H9 (cell line): ENCODE results near the gene RARS2. TPM values are rescaled to one million over a fixed set of nuclear protein-coding genes. Genes with fewer than 3 reads are reported as not detected.

ENCODE experiments used
- DNase-seq: peaks from one replicate; pipeline ENCODE4 v3.0.0-alpha.2; 2017
- H2AFZ ChIP-seq: one replicate; pipeline ENCODE4 v1.6.1; 2013; ENCODE audit warnings: mild to moderate bottlenecking, low read length, control low read depth, moderate library complexity
- H2AK5ac ChIP-seq: 2 replicates; pipeline ENCODE4 v1.6.1; 2013; ENCODE audit warnings: low read length, control low read depth, mixed read lengths; ENCODE audit not compliant: insufficient read length
- H2BK120ac ChIP-seq: one replicate; pipeline ENCODE4 v1.6.1; 2013; ENCODE audit warnings: low read depth, mild to moderate bottlenecking, low read length, control low read depth, inconsistent platforms; ENCODE audit not compliant: poor library complexity, severe bottlenecking
- H2BK12ac ChIP-seq: 2 replicates; pipeline ENCODE4 v1.6.1; 2013; ENCODE audit warnings: low read length, control low read depth, mixed read lengths, low read depth; ENCODE audit not compliant: insufficient read length
- H2BK15ac ChIP-seq: 2 replicates; pipeline ENCODE4 v1.6.1; 2013; ENCODE audit warnings: low read depth, low read length, control low read depth
- H2BK20ac ChIP-seq: one replicate; pipeline ENCODE4 v1.6.1; 2013; ENCODE audit warnings: low read depth, mild to moderate bottlenecking, low read length, control low read depth, inconsistent platforms; ENCODE audit not compliant: poor library complexity, severe bottlenecking
- H2BK5ac ChIP-seq: 2 replicates; pipeline ENCODE4 v1.6.1; 2013; ENCODE audit warnings: low read length, control low read depth, mixed read lengths; ENCODE audit not compliant: insufficient read length
- H3K14ac ChIP-seq: 2 replicates; pipeline ENCODE4 v1.6.1; 2013; ENCODE audit warnings: low read length, control low read depth; ENCODE audit not compliant: insufficient read depth
- H3K18ac ChIP-seq: 2 replicates; pipeline ENCODE4 v1.6.1; 2013; ENCODE audit warnings: low read depth, mild to moderate bottlenecking, mixed read lengths, low read length, control low read depth; ENCODE audit not compliant: insufficient read length
- H3K23ac ChIP-seq: 2 replicates; pipeline ENCODE4 v1.6.1; 2013; ENCODE audit warnings: low read length, control low read depth, mixed read lengths, low read depth; ENCODE audit not compliant: insufficient read length
- H3K23me2 ChIP-seq: 2 replicates; pipeline ENCODE4 v1.6.1; 2013; ENCODE audit warnings: low read depth, mild to moderate bottlenecking, mixed read lengths, low read length, control low read depth; ENCODE audit not compliant: insufficient read length, poor library complexity, severe bottlenecking
- H3K27ac ChIP-seq: 2 replicates; pipeline ENCODE4 v1.5.1; 2013; ENCODE audit warnings: low read length, control low read depth, mixed read lengths, low read depth; ENCODE audit not compliant: insufficient read length
- H3K27me3 ChIP-seq: 2 replicates; pipeline ENCODE4 v1.6.1; 2013; ENCODE audit warnings: low read length, control low read depth, inconsistent platforms; ENCODE audit not compliant: insufficient read depth
- H3K4ac ChIP-seq: 2 replicates; pipeline ENCODE4 v1.6.1; 2013; ENCODE audit warnings: low read depth, mild to moderate bottlenecking, control low read depth, inconsistent platforms, low read length, moderate library complexity
- H3K4me1 ChIP-seq: 2 replicates; pipeline ENCODE4 v1.6.1; 2013; ENCODE audit warnings: low read length, control low read depth, inconsistent platforms; ENCODE audit not compliant: insufficient read depth
- H3K4me2 ChIP-seq: 2 replicates; pipeline ENCODE4 v1.6.1; 2013; ENCODE audit warnings: low read length, control low read depth, mixed read lengths; ENCODE audit not compliant: insufficient read length, insufficient read depth
- H3K56ac ChIP-seq: 2 replicates; pipeline ENCODE4 v1.6.1; 2013; ENCODE audit warnings: low read depth, mild to moderate bottlenecking, mixed read lengths, low read length, control low read depth; ENCODE audit not compliant: insufficient read length
- H3K79me1 ChIP-seq: 2 replicates; pipeline ENCODE4 v1.6.1; 2013; ENCODE audit warnings: low read depth, mild to moderate bottlenecking, moderate library complexity, low read length, control low read depth, inconsistent platforms; ENCODE audit not compliant: insufficient read depth, poor library complexity, severe bottlenecking
- H3K79me2 ChIP-seq: 2 replicates; pipeline ENCODE4 v1.6.1; 2013; ENCODE audit warnings: low read length, control low read depth, inconsistent platforms; ENCODE audit not compliant: insufficient read depth
- H3K9ac ChIP-seq: 2 replicates; pipeline ENCODE4 v1.6.1; 2013; ENCODE audit warnings: low read length, control low read depth, mixed read lengths; ENCODE audit not compliant: insufficient read length; ENCODE audit errors: extremely low read depth
- H3K9me3 ChIP-seq: one replicate; pipeline ENCODE4 v1.6.1; 2013; ENCODE audit warnings: low read depth, low read length, inconsistent platforms; ENCODE audit not compliant: control insufficient read depth
- H3T11ph ChIP-seq: one replicate; pipeline ENCODE4 v1.6.1; 2013; ENCODE audit warnings: mild to moderate bottlenecking, low read length, control low read depth, inconsistent platforms
- H4K20me1 ChIP-seq: one replicate; pipeline ENCODE4 v1.6.1; 2013; ENCODE audit not compliant: control insufficient read depth, insufficient read length, insufficient read depth
- H4K5ac ChIP-seq: 2 replicates; pipeline ENCODE4 v1.6.1; 2013; ENCODE audit warnings: low read depth, mild to moderate bottlenecking, mixed read lengths, low read length, control low read depth; ENCODE audit not compliant: insufficient read length
- H4K8ac ChIP-seq: replicated peaks from 2 replicates; pipeline ENCODE4 v1.6.1; 2013; ENCODE audit warnings: low read length, control low read depth, mixed read lengths, low read depth; ENCODE audit not compliant: insufficient read length
- H4K91ac ChIP-seq: 2 replicates; pipeline ENCODE4 v1.6.1; 2013; ENCODE audit warnings: low read depth, mild to moderate bottlenecking, moderate library complexity, mixed read lengths, low read length, control low read depth; ENCODE audit not compliant: insufficient read length
- H3K27ac Mint-ChIP-seq, 3 experiments: 2 replicates in 2 of 3; 3 replicates in 1 of 3; pipeline ENCODE4 v1.8.0; 2020 to 2021; ENCODE audit warnings: mixed read lengths in 3 of 3, mild to moderate bottlenecking in 1 of 3, moderate library complexity in 1 of 3
- H3K27me3 Mint-ChIP-seq: 2 replicates; pipeline ENCODE4 v1.8.0; 2021; ENCODE audit warnings: low read depth, mild to moderate bottlenecking, moderate library complexity, mixed read lengths
- H3K36me3 Mint-ChIP-seq, 3 experiments: 2 replicates in 2 of 3; 3 replicates in 1 of 3; pipeline ENCODE4 v1.8.0; 2020 to 2021; ENCODE audit warnings: low read depth in 3 of 3, mixed read lengths in 3 of 3; ENCODE audit not compliant: insufficient read depth in 1 of 3
- H3K4me1 Mint-ChIP-seq, 2 experiments: 2 replicates each; pipeline ENCODE4 v1.8.0; 2020; ENCODE audit warnings: mixed read lengths in 2 of 2
- H3K4me3 Mint-ChIP-seq, 2 experiments: 2 replicates in 1 of 2; 3 replicates in 1 of 2; pipeline ENCODE4 v1.8.0; 2020 to 2021; ENCODE audit warnings: mild to moderate bottlenecking in 2 of 2, mixed read lengths in 2 of 2, moderate library complexity in 1 of 2
- H3K9me3 Mint-ChIP-seq, 2 experiments: 2 replicates in 1 of 2; 3 replicates in 1 of 2; pipeline ENCODE4 v1.8.0; 2020; ENCODE audit warnings: mild to moderate bottlenecking in 2 of 2, mixed read lengths in 2 of 2, moderate library complexity in 1 of 2
- WGBS: extraction: QIAGEN DNeasy Blood & Tissue Kit; methylation state at CpG from one replicate; pipeline ENCODE4 v1.1.7; 2013; ENCODE audit warnings: missing lambda C conversion rate, low lambda C conversion rate, mixed read lengths; ENCODE audit not compliant: insufficient read length; ENCODE audit errors: extremely low coverage; 5-methylcytosine and 5-hydroxymethylcytosine counted together
- total RNA-seq: library from RNA; stranded (reverse); gene quantifications from 2 replicates; pipeline ENCODE4 v1.2.1, GENCODE V29; 2021
- TF ChIP-seq, protein P1 (sequence below): fragments of 200-600 bp; sonication (generic); conservative IDR thresholded peaks from 3 replicates; pipeline ENCODE4 v1.8.0; 2021; ENCODE audit warnings: antibody characterized with exemption, mild to moderate bottlenecking

Gene RARS2
- total RNA-seq, 1 experiment from 2014 or later, result 45.1 TPM

DNA sequence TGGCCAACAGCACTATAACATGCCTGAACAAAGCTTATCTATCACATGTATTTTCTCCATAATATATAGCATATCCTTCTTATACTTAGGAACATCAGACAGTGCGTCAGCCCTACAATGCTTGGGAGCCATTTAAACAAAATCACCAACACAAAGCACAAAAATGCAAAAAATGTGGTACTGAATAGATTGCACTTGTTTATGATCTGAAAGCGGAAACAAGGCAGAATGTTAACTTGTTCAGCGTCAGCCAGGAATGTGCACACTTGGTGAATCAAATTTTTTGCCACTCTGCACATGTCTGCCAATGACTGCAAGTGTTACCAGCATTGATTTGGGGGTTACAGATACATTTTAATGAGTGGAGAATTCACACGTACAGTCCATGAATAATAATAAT, 102.2 kb downstream of the RARS2 start:
- H3K56ac ChIP-seq, result no peak overlapping the region
- H4K20me1 ChIP-seq, result no peaks in the 10 kb centered on the region
- no peak overlapping the region for H2AK5ac ChIP-seq
- Mint-ChIP-seq H3K4me1 (peaks cover 20 to 28% of the 10 kb centered on the region in 2 experiments), H3K27ac (no peak overlapping the region), H3K36me3 (peaks cover 5 to 11% (median 9%) of the 10 kb centered on the region in 3 experiments; a peak in 6 of 7 replicates), H3K4me3 (no peak overlapping the region), H3K27me3 (no peaks in the 10 kb centered on the region), H3K9me3 (peaks cover 9 to 10% of the 10 kb centered on the region in 2 experiments; a peak in 4 of 5 replicates)
- TF ChIP-seq, protein P1, sequence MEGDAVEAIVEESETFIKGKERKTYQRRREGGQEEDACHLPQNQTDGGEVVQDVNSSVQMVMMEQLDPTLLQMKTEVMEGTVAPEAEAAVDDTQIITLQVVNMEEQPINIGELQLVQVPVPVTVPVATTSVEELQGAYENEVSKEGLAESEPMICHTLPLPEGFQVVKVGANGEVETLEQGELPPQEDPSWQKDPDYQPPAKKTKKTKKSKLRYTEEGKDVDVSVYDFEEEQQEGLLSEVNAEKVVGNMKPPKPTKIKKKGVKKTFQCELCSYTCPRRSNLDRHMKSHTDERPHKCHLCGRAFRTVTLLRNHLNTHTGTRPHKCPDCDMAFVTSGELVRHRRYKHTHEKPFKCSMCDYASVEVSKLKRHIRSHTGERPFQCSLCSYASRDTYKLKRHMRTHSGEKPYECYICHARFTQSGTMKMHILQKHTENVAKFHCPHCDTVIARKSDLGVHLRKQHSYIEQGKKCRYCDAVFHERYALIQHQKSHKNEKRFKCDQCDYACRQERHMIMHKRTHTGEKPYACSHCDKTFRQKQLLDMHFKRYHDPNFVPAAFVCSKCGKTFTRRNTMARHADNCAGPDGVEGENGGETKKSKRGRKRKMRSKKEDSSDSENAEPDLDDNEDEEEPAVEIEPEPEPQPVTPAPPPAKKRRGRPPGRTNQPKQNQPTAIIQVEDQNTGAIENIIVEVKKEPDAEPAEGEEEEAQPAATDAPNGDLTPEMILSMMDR, result no peak
- no peak overlapping the region for H4K5ac ChIP-seq
- no peak overlapping the region for H4K8ac ChIP-seq
- H2BK120ac ChIP-seq, result no peak overlapping the region
- no peaks in the 10 kb centered on the region for H3K27me3 ChIP-seq
- no peaks in the 10 kb centered on the region for H3K79me1 ChIP-seq
- H2BK12ac ChIP-seq, result no peak overlapping the region
- no peak overlapping the region for H3K27ac ChIP-seq
- no peak overlapping the region for H3K4me2 ChIP-seq
- H3T11ph ChIP-seq, result no peak overlapping the region
- no peak overlapping the region for H2BK20ac ChIP-seq
- no peak overlapping the region for H2BK5ac ChIP-seq
- no peak overlapping the region for H2BK15ac ChIP-seq
- no peak overlapping the region for H3K23ac ChIP-seq
- DNase-seq, result no peak
- no peaks in the 10 kb centered on the region; the same call in none of the 2 replicates for H3K4me1 ChIP-seq
- no peaks in the 10 kb centered on the region for H3K23me2 ChIP-seq
- no peak overlapping the region for H2AFZ ChIP-seq
- H3K4ac ChIP-seq, result no peak overlapping the region
- no peak overlapping the region for H4K91ac ChIP-seq
- no peak overlapping the region for H3K14ac ChIP-seq
- no peak overlapping the region for H3K18ac ChIP-seq
- no peak overlapping the region for H3K9ac ChIP-seq
- no CpG with 5 or more reads among the region's 4 CpGs for WGBS
- H3K79me2 ChIP-seq, result no peaks in the 10 kb centered on the region
- H3K9me3 ChIP-seq, result no peaks in the 10 kb centered on the region
